ENCODE measurements around the gene ABHD18.

- TF ChIP-seq CTCF (IDR thresholded peaks at IDR 0.05) (peak in 1 of 6 experiments; percentile 15), POLR2A (IDR thresholded peaks at IDR 0.05) (peak; percentile 91)
Measured at GRCh38 chr4:128060699-128061565, 95.7 kb downstream of the ABHD18 start, which contains the start of gene LARP1B.

All from Peyer's patch (tissue), 4 donors.